GM19351 (cell line): ENCODE data around the gene TYROBP.
"Not testable (repeated sequence)": the region's sequence is repeated elsewhere in the genome, so short reads cannot be mapped to it uniquely, and the experiment has no call there.

Experiments used
- ATAC-seq: cut with Tn5 transposase; IDR thresholded peaks from one replicate; pipeline ENCODE4 v1.9.1; 2021; ENCODE audit warnings: mild to moderate bottlenecking, moderate library complexity; ENCODE audit not compliant: unreplicated experiment

TYROBP gene

GRCh38 chr19:35932291-35932936 lies 24.3 kb upstream of the TYROBP start:
- ATAC-seq = no peak

GRCh38 chr19:35931874-35932202 lies 23.7 kb upstream of the TYROBP start:
- ATAC-seq = no peak

GRCh38 chr19:35931161-35931873 lies 23.2 kb upstream of the TYROBP start:
- ATAC-seq = peak; percentile 88

- no peak for ATAC-seq
Observed at GRCh38 chr19:35929876-35930275, 21.8 kb upstream of the TYROBP start.

GRCh38 chr19:35928507-35928906 lies 20.4 kb upstream of the TYROBP start:
- no peak for ATAC-seq

- no peak for ATAC-seq
Observed at GRCh38 chr19:35925501-35925900, 17.4 kb upstream of the TYROBP start.

GRCh38 chr19:35921012-35921411 lies 12.9 kb upstream of the TYROBP start:
- no peak for ATAC-seq

GRCh38 chr19:35919306-35919705 lies 11.2 kb upstream of the TYROBP start:
- no peak for ATAC-seq

- no peak for ATAC-seq
Observed at GRCh38 chr19:35915443-35915842, 7.3 kb upstream of the TYROBP start.

- no peak for ATAC-seq
Observed at GRCh38 chr19:35913589-35913988, 5.5 kb upstream of the TYROBP start.

GRCh38 chr19:35911790-35912189 lies 3.7 kb upstream of the TYROBP start:
- ATAC-seq = no peak

- no peak for ATAC-seq
Observed at GRCh38 chr19:35911173-35911572, 3.1 kb upstream of the TYROBP start.

GRCh38 chr19:35910355-35910754 lies 2.3 kb upstream of the TYROBP start:
- not testable (repeated sequence) for ATAC-seq

- ATAC-seq = no peak
Observed at GRCh38 chr19:35909684-35910035, 1.6 kb upstream of the TYROBP start.

- no peak for ATAC-seq
Observed at GRCh38 chr19:35908973-35909683, 1.0 kb upstream of the TYROBP start.

GRCh38 chr19:35907377-35907745 lies 734 bp downstream of the TYROBP start:
- ATAC-seq = no peak

- no peak for ATAC-seq
Observed at GRCh38 chr19:35905178-35905727, 2.8 kb downstream of the TYROBP start.

- ATAC-seq = no peak
Observed at GRCh38 chr19:35904311-35905068, 3.6 kb downstream of the TYROBP start.

GRCh38 chr19:35903550-35904179 lies 4.4 kb downstream of the TYROBP start:
- ATAC-seq = peak; percentile 38

- no peak for ATAC-seq
Observed at GRCh38 chr19:35902870-35903475, 5.1 kb downstream of the TYROBP start.
